HG03045 (cell line): Measurements from ENCODE around the gene FUCA1.
"Not testable (repeated sequence)": the region's sequence is repeated elsewhere in the genome, so short reads cannot be mapped to it uniquely, and the experiment has no call there.

Source experiments
- ATAC-seq: cut with Tn5 transposase; IDR thresholded peaks from one replicate; pipeline ENCODE4 v1.9.1; 2021; ENCODE audit warnings: mild to moderate bottlenecking, moderate library complexity; ENCODE audit not compliant: unreplicated experiment

The FUCA1 gene

DNA sequence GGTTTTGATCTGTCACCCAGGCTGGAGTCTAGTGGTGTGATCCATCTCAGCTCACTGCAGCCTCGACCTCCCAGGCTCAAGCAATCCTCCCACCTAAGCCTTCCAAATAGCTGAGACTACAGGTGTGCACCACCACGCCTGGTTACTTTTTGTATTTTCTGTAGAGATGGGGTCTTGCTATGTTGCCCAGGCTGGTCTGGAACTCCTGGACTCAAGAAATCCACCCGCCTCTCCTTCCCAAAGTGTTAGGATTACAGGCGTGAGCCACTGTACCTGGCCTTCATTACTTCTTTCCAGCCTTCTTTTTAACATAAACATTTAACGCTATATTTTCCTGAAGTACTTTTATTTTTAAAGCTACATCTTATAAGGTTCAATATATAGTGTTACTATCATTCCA is 24.4 kb downstream of the FUCA1 start:
- ATAC-seq, result no peak

DNA sequence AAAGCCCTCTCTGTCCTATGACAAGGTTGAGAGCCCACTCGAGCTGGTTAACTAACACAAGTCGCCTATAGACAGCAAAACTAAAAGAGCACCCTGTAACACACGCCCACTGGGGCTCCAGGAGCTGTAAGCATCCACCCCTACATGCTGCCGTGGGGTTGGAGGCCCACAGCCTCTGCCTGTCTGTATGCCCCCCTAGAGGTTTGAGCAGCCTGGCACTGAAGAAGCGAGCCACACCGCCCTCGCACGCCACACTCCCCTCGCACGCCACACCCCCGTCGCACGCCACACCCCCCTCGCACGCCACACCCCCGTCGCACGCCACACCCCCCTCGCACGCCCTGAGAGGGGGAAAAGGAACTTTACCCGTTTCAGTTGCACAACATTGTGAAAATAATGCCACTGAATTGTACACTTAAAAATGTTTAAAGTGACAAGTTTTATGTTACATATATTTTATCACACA is 29.7 kb downstream of the FUCA1 start:
- ATAC-seq, result peak; percentile 65

DNA sequence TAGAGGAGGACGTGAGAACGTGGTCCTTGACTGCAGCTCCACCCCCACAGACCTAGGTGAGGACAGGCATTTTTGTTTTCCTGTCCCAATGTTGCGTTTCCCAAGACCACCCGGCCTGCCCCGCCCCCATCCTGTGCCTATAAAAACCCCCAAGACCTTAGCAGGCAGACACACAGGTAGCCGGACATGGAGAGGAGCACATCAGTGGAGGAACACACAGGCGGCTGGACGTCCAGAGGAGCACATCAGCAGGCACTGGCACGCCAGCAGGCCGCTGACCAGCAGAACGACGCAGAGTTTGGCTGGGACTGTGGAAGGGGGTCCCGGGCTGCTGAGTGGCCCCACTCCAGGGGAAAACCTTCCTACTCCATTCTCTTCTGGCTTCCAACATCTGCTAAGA is 30.2 kb downstream of the FUCA1 start:
- ATAC-seq, result no peak

DNA sequence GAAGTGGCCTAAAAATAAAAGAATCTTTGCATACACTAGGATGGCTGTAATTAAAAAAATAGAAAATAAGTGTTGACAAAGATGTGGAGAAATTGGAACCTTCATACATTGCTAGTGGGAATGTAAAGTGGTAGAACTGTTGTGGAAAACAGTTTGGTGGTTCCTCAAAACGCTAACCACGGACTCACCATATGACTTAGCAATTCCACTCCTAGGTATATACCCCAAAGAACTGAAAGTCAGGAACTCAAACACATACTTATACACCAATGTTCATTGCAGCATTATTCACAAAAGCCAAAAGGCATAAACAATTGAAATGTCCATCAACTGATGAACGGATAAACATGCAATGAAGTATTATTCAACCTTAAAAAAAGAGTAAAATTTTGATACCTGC is 32.1 kb downstream of the FUCA1 start:
- no peak for ATAC-seq

DNA sequence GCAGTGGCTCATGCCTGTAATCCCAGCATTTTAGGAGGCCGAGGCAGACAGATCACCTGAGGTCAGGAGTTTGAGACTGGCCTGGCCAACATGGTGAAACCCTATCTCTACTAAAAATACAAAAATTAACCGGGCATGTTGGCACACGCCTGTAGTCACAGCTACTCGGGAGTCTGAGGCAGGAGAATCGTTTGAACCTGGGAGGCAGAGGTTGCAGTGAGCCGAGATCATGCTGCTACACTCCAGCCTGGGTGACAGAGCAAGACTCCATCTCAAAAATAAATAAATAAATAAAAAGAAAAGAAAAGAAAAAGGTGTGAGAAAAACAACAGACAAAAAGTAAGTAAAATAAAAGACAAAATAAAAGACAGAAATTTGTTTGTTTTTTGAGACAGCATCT is 33.9 kb downstream of the FUCA1 start:
- ATAC-seq, result not testable (repeated sequence)

DNA sequence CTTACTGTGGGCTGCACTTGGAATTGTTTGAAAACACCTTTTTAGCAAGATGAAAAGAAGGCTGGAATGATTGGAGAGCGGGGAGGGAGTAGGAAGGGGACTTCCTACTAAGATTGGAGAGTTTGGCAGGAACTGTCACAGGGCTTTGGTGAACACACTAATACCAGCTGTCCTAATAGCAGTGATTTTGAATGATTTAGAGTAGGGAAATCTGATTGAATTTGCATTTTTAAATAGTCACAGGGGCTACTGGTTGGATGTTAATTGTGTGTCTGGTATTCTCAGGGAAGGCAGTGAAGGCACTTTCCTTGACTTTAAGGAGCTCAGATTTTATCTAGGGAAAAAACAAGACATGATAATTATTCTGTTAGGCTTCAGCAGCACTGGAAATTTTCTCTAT is 40.4 kb downstream of the FUCA1 start:
- no peak for ATAC-seq

DNA sequence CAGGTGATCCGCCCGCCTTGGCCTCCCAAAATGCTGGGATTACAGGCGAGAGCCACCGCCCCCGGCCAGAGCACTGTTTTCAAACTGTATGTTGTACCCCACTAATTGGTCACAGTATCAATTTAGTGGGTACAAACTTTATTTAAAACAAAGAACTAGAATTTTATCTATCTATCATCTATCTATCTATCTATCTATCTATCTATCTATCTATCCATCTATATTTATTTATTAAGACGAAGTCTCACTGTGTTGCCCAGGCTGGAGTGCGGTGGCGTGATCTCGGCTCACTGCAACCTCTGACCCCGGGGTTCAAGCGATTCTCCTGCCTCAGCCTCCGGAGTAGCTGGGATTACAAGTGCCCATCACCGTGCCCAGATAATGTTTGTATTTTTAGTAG is 41.5 kb downstream of the FUCA1 start:
- ATAC-seq, result not testable (repeated sequence)

DNA sequence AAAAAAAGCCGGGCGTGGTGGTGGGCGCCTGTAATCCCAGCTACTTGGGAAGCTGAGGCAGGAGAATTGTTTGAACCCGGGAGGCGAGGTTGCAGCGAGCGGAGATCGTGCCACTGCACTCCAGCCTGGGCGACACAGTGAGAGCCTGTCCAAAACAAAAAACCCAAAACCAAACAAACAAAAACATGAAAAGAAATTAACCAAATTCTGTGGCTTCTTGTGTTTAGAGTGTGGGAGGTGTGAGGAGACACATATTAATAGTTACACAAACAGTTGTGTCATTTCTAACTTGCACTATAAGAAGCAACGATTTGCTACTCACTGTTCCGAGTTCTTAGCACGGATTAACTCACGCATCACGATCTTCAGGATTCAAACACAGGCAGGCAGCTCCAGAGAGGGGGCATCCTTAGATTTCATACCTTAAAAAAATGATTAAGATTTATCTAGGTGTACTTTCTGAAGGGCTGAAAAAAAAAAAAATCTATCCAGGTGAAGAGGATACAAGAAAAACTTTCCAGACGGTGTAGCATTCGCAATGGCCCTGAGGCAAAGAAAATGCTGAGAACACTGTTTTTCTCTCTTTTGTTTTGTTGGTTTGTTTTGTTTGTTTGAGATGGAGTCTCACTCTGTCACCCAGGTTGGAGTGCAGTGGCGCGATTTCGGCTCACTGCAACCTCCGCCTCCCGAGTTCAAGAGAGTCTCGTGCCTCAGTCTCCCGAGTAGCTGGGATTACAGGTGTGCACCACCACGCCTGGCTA is 42.1 kb downstream of the FUCA1 start:
- peak; percentile 38 for ATAC-seq

DNA sequence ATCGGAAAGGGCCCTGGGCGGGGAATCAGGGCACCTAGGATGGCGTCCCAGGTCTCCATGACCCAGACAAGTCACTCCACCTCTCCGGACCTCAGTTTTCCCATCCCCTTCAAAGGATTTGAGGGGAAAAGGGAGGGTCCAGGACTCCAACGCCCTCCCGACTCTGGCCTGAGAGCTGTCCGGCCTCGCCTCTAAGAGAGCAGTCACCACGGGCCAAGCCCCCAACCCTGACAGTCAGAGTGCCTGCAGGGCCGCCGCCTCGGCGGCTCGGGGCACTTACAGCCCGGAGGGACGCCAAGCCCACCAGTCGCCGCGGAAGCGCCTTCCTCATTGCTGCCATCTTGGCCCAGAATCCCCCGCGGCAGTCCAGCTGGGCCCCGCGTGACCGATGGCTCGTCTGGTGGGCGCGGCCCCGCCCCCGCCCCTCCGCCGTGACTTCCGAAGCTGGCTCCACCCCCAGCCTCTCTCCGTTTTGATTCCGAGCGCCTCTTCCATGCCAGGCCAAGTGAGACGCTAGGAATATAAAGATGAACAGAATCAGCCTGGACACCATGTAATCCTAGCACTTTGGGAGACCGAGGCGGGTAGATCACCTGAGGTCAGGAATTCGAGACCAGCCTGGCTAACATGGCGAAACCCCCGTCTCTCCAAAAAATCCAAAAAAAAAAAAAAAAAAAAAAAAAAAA is 42.9 kb downstream of the FUCA1 start, which contains the start of gene HMGCL:
Gene HMGCL, minus strand, starts transcription at position 354 of the 686 bp plus-strand sequence. Its CDS starts 14 bp downstream, at position 340.
- ATAC-seq, result peak; percentile 84

DNA sequence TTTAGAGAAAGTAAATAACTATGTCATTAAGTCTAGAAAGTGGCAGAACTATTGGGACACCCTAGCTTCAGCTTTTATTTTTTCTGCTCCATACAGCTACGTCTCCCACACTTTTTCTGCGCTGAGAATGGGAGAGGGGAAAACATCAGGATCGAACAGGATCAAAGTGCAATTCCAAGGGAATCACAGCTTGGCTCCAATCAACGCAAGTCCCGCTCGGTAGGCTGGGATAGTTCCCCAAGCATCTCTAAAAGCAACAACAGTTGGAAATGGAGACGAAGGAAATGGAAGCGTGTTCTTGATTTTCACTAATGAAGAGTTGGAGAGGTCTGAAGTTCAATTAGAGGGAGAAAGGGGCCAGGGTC is 43.4 kb downstream of the FUCA1 start:
- no peak for ATAC-seq

DNA sequence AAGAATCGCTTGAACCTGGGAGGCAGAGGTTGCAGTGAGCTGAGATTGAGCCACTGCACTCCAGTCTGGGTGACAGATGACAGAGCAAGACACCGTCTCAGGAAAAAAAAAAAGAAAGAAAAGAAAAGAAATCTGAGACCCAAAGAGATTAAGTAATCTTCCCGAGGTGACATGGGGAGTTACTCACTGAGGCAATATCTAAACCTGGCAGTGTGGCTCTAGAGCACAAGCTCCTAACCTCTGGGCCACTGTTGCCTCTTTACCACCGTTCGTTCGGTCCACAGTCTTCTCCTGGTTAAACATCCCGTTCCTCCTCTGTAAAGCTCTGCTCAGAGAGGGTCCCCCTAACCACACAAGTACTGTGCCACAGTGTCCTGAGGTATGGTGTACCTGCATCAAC is 44.3 kb downstream of the FUCA1 start:
- no peak for ATAC-seq

DNA sequence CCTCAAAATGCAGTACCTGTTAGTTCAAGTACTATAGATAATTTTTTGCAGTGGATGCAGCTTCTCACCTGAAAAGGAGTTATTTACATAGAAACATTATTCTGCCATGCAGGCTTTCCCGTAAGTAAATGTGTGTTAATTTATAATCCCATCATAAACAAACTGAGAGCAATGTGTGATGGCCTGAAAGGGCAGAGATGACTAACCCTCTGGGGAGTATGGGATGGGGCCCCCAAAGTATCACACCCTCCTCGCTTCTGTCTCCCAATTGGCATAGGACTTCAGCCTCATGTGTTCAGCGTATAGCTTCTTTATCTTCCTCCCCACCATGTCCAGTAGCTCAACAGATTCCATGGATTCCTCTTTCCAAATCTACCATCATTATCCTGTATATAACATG is 50.5 kb downstream of the FUCA1 start:
- ATAC-seq, result no peak

DNA sequence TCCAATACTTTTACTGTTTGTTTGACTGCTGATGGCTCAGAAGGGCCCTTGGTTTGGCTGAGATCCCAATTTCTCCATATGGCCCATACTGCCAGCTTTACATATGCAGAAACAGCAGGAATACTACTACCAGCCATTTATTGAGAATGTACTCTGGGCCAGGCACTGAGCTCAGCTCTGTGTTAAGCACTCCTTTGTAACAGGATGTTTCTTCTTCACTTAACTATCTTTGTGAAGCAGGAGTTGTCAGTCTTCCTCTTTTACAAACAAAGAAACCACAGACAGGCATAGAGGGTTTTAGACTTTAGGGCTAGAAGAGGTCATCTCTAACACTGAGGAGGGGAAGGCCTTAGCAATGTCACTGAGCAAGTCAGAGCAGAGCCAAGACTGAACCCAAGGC is 51.2 kb downstream of the FUCA1 start:
- no peak for ATAC-seq

DNA sequence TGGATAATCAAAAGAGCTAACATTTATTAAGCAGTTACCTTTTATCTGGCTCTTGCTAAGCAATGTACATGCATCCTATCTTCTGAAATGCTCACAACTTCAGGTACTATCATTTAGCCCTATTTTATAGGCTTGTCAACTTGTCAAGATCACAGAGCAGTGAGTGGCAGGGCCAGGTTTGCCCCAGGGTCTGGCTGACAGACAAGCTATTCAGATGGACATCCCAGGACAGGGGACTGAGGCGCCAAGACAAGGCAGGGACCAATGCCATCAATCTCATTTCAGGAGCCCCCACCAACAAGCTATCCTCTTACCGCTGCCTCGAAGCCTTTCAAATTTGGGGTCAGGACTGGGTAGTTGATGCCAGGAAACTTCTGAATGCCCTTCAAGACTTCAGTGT is 51.7 kb downstream of the FUCA1 start:
- ATAC-seq, result no peak

DNA sequence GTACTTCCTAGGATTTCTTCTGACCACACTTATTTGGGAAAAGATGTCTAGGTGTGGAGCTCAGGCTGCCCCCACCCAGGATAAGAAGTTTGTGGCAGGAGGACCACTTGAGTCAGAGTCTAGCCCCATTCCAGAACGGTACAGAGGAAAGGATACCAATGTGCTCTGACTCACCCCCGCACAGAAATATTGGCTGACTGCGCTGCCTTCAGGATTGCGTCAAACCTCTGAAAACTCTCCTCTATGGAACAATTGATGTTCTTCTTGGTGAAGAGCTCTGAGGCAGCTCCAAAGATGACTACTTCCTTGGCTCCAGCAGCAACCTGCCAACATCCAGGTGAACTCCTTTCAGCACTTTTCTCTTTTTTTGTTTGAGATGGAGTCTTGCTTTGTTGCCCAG is 54.1 kb downstream of the FUCA1 start:
- ATAC-seq, result no peak

DNA sequence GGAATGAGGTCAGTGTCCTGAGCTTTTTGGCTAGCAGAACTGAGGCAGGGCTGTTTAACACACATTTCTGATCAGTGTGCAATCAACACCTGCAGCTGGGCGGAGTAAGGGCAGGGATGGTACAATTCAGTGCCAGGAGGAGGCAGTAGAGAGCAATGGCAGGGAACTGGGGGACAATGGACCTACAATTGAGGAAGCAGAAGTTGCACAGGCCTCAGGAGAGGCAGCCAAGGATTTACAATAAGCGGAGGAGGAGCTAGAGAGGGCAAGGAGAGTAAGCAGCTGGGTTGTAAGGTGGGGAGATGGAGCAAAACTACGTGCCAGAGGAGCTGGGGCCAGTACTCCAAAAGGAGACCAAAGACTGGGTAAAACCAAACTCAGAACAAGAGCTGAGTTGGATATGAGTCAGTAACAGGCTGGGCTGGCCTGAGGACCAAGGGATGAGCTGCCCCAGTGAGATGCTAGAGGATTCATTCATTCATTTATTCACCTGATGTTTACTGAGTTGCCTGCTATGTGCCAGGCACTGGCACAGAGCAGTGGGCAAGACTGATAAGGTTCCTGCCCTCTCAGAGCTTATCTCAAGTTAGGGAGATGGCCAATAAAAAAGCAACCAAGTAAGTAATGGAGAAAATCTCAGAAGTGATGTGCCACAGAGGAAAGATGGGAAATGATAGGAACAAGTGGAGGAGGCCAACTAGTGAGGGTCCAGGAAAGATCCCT is 57.1 kb downstream of the FUCA1 start:
- ATAC-seq, result peak; percentile 53

DNA sequence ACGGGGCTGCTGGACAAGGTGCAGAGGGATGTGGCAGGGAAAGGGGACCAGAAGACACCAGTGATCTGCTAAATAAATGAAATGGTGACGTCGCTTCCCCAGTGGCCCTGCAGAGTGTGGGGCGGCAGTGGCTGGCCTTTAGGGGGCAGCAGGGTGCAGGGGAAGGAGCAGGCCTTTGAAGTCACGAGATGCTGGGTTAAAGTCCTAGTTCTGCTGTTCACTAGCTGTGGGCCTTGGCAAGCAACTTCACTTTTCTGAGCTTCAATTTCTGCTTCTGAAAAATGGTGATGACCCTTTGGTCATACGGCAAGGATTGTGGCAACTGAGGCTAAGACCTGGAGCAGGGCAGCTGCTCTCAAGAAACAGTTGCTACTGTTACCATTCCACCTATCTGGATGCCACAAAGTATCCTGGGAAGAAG is 58.3 kb downstream of the FUCA1 start:
- no peak for ATAC-seq

DNA sequence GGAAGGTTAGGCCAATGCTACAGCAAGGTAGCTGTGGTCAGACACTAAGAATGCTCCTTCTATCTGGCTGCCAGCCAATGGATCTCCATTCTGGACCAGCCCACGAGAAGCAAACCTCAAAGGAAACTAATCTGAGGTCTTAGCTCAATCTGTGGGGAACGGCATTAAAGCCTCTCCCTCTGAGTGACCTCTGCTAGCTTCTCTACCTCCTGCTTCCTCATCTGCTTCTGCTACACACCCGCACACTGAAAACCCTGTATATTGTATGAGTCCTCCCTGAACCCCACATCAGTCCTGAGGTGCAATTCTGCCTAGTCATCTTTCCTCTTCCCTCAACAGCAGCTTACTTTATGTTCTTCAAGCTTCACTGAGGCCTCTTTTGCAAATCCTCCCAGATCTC is 60.6 kb downstream of the FUCA1 start:
- ATAC-seq, result no peak

DNA sequence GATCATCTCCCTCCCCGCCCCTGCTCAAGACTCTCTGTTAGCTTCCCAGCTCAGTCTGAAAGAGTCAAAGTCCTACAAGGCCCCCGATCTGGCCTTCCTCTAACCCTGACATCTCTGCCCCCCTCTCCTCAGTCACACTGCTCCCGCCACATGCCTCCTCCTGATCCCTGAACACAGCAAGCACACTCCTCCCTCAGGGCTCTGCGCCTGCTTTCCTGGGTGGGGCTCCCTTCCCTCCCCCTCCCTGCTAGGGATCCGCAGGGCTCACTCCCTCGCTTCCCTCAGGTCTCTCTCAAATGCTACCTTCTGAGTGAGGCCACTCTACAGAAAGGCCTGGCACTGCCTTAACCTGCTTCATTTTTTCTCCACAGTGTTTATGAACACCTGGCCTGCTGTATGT is 61.8 kb downstream of the FUCA1 start:
- ATAC-seq, result no peak

DNA sequence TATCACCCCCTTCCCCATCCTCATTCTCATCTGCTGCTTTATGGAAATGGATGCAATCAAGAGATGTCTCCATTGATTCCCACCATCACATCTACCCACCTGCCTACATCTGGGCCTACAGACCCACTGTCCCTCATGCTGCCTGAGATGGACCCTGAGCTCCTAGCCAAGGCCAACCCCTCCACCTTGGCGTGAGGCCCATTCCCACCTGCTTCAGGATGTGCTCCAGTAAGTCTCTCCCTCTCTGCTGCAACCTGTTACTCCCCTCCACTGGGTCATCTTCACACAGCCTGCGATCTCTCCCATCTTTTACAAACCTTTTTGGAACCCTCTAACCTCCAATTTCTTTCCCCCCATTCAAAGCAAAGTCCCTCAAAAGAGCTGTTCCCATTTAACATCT is 63.1 kb downstream of the FUCA1 start:
- no peak for ATAC-seq

DNA sequence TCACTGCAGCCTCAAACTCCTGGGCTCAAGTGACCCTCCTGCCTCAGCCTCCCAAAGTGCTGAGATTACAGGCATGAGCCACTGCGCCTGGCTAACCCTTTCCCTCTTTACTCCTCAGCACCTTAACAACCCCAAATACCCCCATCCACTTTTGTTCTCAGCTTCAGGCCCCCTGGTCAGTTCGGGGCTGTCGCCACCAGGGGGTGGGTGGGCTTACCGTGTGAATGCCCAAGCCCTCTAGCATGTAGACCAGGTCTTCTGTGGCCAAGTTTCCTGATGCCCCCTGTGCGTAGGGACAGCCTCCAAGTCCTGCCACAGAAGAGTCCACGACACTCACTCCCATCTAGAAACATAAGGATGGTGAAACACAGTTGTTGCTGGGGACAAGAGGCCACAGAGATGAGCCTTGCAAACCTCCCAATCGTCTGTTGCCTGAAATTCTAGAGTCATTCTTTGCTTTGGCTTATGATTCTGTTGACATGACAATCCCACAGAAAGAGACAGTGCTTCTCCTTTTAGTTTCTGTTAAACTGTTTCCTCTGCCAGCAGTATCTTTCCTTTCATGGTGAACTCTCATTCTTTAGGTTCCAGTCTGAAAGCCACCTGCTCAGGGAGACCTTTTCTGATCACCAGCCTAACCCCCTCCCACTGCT is 63.8 kb downstream of the FUCA1 start:
- no peak for ATAC-seq
